Naive thymus-derived CD8-positive, alpha-beta T cell (primary cell): ENCODE results near the gene PRRT1B. TPM values are rescaled to one million over a fixed set of nuclear protein-coding genes. Genes with fewer than 3 reads are reported as not detected.

Source experiments
- ATAC-seq, 2 donors: fragments of 150-1000 bp; cut with Tn5 transposase in 1 of 2; sonication (Bioruptor Pico), chemical (Tn5 transposase) in 1 of 2; 1 replicate in 1 of 2; 2 replicates in 1 of 2; pipeline ENCODE4 v1.10.0; 2021; ENCODE audit warnings: mild to moderate bottlenecking in 2 of 2, moderate library complexity in 2 of 2
- POLR2A ChIA-PET: fragments of 350-600 bp; sonication (Branson Sonifier 250); formaldehyde crosslinking; loops from one replicate; lab custom pipeline; 2021; ENCODE audit warnings: antibody characterized with exemption; lab: Charles Lee
- DNase-seq, 10 donors: peaks; one replicate each; pipeline versions ENCODE4 v3.0.0 to v3.0.0-alpha.2; 2020 to 2022
- H3K27ac Mint-ChIP-seq, 10 donors: one replicate each; pipeline ENCODE4 v1.8.0; 2020 to 2022; ENCODE audit warnings: mild to moderate bottlenecking in 10 of 10, mixed read lengths in 10 of 10, moderate library complexity in 4 of 10, inconsistent platforms in 1 of 10
- H3K27me3 Mint-ChIP-seq, 5 donors: one replicate each; pipeline ENCODE4 v1.8.0; 2021 to 2022; ENCODE audit warnings: mixed read lengths in 5 of 5
- H3K36me3 Mint-ChIP-seq, 3 donors: one replicate each; pipeline ENCODE4 v1.8.0; 2020 to 2022; ENCODE audit warnings: mixed read lengths in 3 of 3, mild to moderate bottlenecking in 2 of 3, inconsistent platforms in 1 of 3
- H3K4me1 Mint-ChIP-seq, 4 donors: one replicate each; pipeline ENCODE4 v1.8.0; 2021 to 2022; ENCODE audit warnings: mixed read lengths in 4 of 4
- H3K4me3 Mint-ChIP-seq, 10 donors: one replicate each; pipeline ENCODE4 v1.8.0; 2020 to 2022; ENCODE audit warnings: mild to moderate bottlenecking in 10 of 10, mixed read lengths in 10 of 10, moderate library complexity in 6 of 10, inconsistent platforms in 1 of 10
- H3K9me3 Mint-ChIP-seq, 9 donors: one replicate each; pipeline ENCODE4 v1.8.0; 2020 to 2022; ENCODE audit warnings: mixed read lengths in 9 of 9, mild to moderate bottlenecking in 3 of 9, inconsistent platforms in 1 of 9, moderate library complexity in 1 of 9
- polyA plus RNA-seq, 3 donors: library from polyadenylated mRNA; unstranded; fragments of 300-500 nt; fragmentation: Illumina TruSeq; gene quantifications; one replicate each; pipeline ENCODE4 v1.2.3, GENCODE V29; 2021
- total RNA-seq, 8 experiments: library from RNA in 2 of 8; stranded (reverse) in 2 of 8; gene quantifications; one replicate each; pipeline ENCODE4 v1.2.3 and lab custom pipeline; 2021 to 2026

PRRT1B gene
- total and polyA plus RNA-seq, 5 experiments from 2014 or later = not detected

GRCh38 chr9:131606896-131607567 lies 61.7 kb downstream of the PRRT1B start:
- no peak for DNase-seq
- POLR2A ChIA-PET = no interaction called here
- H3K4me1 Mint-ChIP-seq = peaks cover 0 to 10% (median 4%) of the 10 kb centered on the region in 4 donors
- no peaks in the 10 kb centered on the region for H3K9me3 Mint-ChIP-seq
- peaks cover 0 to 53% (median 0%) of the 10 kb centered on the region in 3 donors for H3K36me3 Mint-ChIP-seq
- H3K27me3 Mint-ChIP-seq = no peaks in the 10 kb centered on the region
- ATAC-seq = no peak
- no peak overlapping the region for H3K4me3 Mint-ChIP-seq
- H3K27ac Mint-ChIP-seq = peak overlapping the region in 4 of 10 donors; percentile 8 to 76 (median 28)

GRCh38 chr9:131607591-131607990 lies 62.3 kb downstream of the PRRT1B start:
- ATAC-seq (no peak), DNase-seq (no peak)
- no peaks in the 10 kb centered on the region for H3K27me3 Mint-ChIP-seq
- H3K9me3 Mint-ChIP-seq = no peaks in the 10 kb centered on the region
- POLR2A ChIA-PET = no interaction called here
- H3K27ac Mint-ChIP-seq = peak overlapping the region in 3 of 10 donors; percentile 7 to 43 (median 29)
- no peak overlapping the region for H3K4me3 Mint-ChIP-seq
- peaks cover 0 to 8% (median 3%) of the 10 kb centered on the region in 4 donors for H3K4me1 Mint-ChIP-seq
- H3K36me3 Mint-ChIP-seq = peaks cover 0 to 50% (median 0%) of the 10 kb centered on the region in 3 donors

- POLR2A ChIA-PET = interaction anchor here (0.5 kb wide), 1 partner anchor 433 kb away, joined by 3 read pairs; no protein-coding TSS in a partner anchor
- H3K9me3 Mint-ChIP-seq = no peaks in the 10 kb centered on the region
- peaks cover 0 to 52% (median 4%) of the 10 kb centered on the region in 3 donors for H3K36me3 Mint-ChIP-seq
- no peak overlapping the region for H3K4me3 Mint-ChIP-seq
- peak overlapping the region in 3 of 10 donors; percentile 4 to 57 (median 27) for H3K27ac Mint-ChIP-seq
- DNase-seq (peak in 1 of 10 donors; percentile 9), ATAC-seq (no peak)
- H3K27me3 Mint-ChIP-seq = no peaks in the 10 kb centered on the region
- peaks cover 0 to 9% (median 6%) of the 10 kb centered on the region in 4 donors for H3K4me1 Mint-ChIP-seq
Measured at GRCh38 chr9:131608493-131609037, 63.2 kb downstream of the PRRT1B start.

Other genes with a start within 250 kb of the PRRT1B start
- gene PRRC2B, start 151.4 kb upstream of the PRRT1B start, total RNA-seq = 100 to 1,000 TPM; 383 to 386 TPM
- gene PRRC2B, start 151.4 kb upstream of the PRRT1B start, polyA plus RNA-seq = 10 to 100 TPM; 13.4 to 56.3 (median 27.9) TPM
- 10 to 100 TPM; 48.2 to 48.9 TPM for gene POMT1, start 42.6 kb upstream of the PRRT1B start, total RNA-seq
- 10 to 100 TPM in 2 of 3 donors, 1 to 10 TPM in 1; 7.4 to 11.1 (median 10.5) TPM for gene POMT1, start 42.6 kb upstream of the PRRT1B start, polyA plus RNA-seq
- 10 to 100 TPM; 24.0 to 29.9 TPM for gene UCK1, start 14.3 kb upstream of the PRRT1B start, total RNA-seq
- gene UCK1, start 14.3 kb upstream of the PRRT1B start, polyA plus RNA-seq = 10 to 100 TPM; 21.8 to 25.6 (median 23.0) TPM
- 10 to 100 TPM; 91.7 to 94.7 TPM for gene RAPGEF1, start 194.6 kb downstream of the PRRT1B start, total RNA-seq
- 1 to 10 TPM; 1.6 to 9.0 (median 4.4) TPM for gene RAPGEF1, start 194.6 kb downstream of the PRRT1B start, polyA plus RNA-seq